Mesenchymal stem cell (in vitro differentiated cells and primary cell): Measurements from ENCODE around the gene SLC6A8.

Experiments
- DNase-seq: peaks from one replicate; pipeline ENCODE4 v3.0.0-alpha.2; 2013
- H2AFZ ChIP-seq: one replicate; pipeline ENCODE4 v1.6.1; 2013; ENCODE audit warnings: low read depth, mild to moderate bottlenecking, control low read depth, inconsistent platforms, low read length, moderate library complexity
- H2AK5ac ChIP-seq: 2 replicates; pipeline ENCODE4 v1.6.1; 2013; ENCODE audit warnings: low read length, moderate library complexity, mild to moderate bottlenecking, inconsistent platforms; ENCODE audit not compliant: severe bottlenecking
- H2BK120ac ChIP-seq: one replicate; pipeline ENCODE4 v1.6.1; 2013; ENCODE audit warnings: low read depth, mild to moderate bottlenecking, inconsistent platforms, low read length, moderate library complexity
- H2BK12ac ChIP-seq, 2 experiments: one replicate each; pipeline ENCODE4 v1.6.1; 2013; ENCODE audit warnings: inconsistent platforms in 2 of 2, low read length in 2 of 2, mild to moderate bottlenecking in 2 of 2, moderate library complexity in 2 of 2, control low read depth in 1 of 2
- H2BK15ac ChIP-seq: one replicate; pipeline ENCODE4 v1.6.1; 2013; ENCODE audit warnings: mild to moderate bottlenecking, low read depth, inconsistent platforms; ENCODE audit not compliant: poor library complexity, severe bottlenecking
- H2BK5ac ChIP-seq: 2 replicates; pipeline ENCODE4 v1.6.1; 2013; ENCODE audit warnings: low read depth, mild to moderate bottlenecking, low read length, control low read depth, inconsistent platforms; ENCODE audit not compliant: poor library complexity, severe bottlenecking
- H3K14ac ChIP-seq, 2 experiments: one replicate each; pipeline ENCODE4 v1.6.1; 2013; ENCODE audit warnings: inconsistent platforms in 2 of 2, low read length in 2 of 2, control low read depth in 1 of 2, mild to moderate bottlenecking in 1 of 2, moderate library complexity in 1 of 2
- H3K18ac ChIP-seq, 2 experiments: one replicate each; pipeline ENCODE4 v1.6.1; 2013; ENCODE audit warnings: inconsistent platforms in 2 of 2, low read length in 2 of 2, control low read depth in 1 of 2, low read depth in 1 of 2, mild to moderate bottlenecking in 1 of 2
- H3K23ac ChIP-seq, 2 experiments: one replicate each; pipeline ENCODE4 v1.6.1; 2013; ENCODE audit warnings: inconsistent platforms in 2 of 2, low read length in 2 of 2, mild to moderate bottlenecking in 2 of 2, moderate library complexity in 2 of 2, control low read depth in 1 of 2
- H3K27ac ChIP-seq: 2 replicates; pipeline ENCODE4 v1.5.1; 2013; ENCODE audit warnings: mild to moderate bottlenecking, moderate library complexity, low read length, control low read depth, inconsistent platforms; ENCODE audit not compliant: poor library complexity, severe bottlenecking
- H3K27me3 ChIP-seq, 2 experiments: 2 replicates each; pipeline versions ENCODE4 v1.6.1 to v1.7.0; 2013; ENCODE audit warnings: low read length in 2 of 2, mild to moderate bottlenecking in 2 of 2, moderate library complexity in 2 of 2, control low read depth in 1 of 2, inconsistent platforms in 1 of 2; ENCODE audit not compliant: control insufficient read depth in 1 of 2, insufficient read depth in 1 of 2
- H3K36me3 ChIP-seq, 2 experiments: 2 replicates each; pipeline versions ENCODE4 v1.6.1 to v1.7.0; 2013; ENCODE audit warnings: low read length in 2 of 2, control low read depth in 1 of 2, inconsistent platforms in 1 of 2, low read depth in 1 of 2, mild to moderate bottlenecking in 1 of 2; ENCODE audit not compliant: insufficient read depth in 2 of 2, control insufficient read depth in 1 of 2
- H3K4ac ChIP-seq, 2 experiments: one replicate each; pipeline ENCODE4 v1.6.1; 2013; ENCODE audit warnings: inconsistent platforms in 2 of 2, low read length in 2 of 2, mild to moderate bottlenecking in 2 of 2, moderate library complexity in 2 of 2, control low read depth in 1 of 2, low read depth in 1 of 2
- H3K4me1 ChIP-seq: 2 replicates; pipeline ENCODE4 v1.6.1; 2013; ENCODE audit warnings: low read depth, low read length, control low read depth; ENCODE audit not compliant: control insufficient read depth, insufficient read depth
- H3K4me2 ChIP-seq: 2 replicates; pipeline ENCODE4 v1.6.1; 2013; ENCODE audit warnings: low read length, mild to moderate bottlenecking, inconsistent platforms; ENCODE audit not compliant: poor library complexity, severe bottlenecking
- H3K4me3 ChIP-seq, 2 experiments: 2 replicates each; pipeline versions ENCODE4 v1.5.1 to v1.7.0; 2013; ENCODE audit warnings: low read length in 2 of 2, mild to moderate bottlenecking in 2 of 2, control low read depth in 1 of 2, low read depth in 1 of 2; ENCODE audit not compliant: insufficient read depth in 1 of 2
- H3K79me1 ChIP-seq: replicated peaks from 2 replicates; pipeline ENCODE4 v1.6.1; 2013; ENCODE audit warnings: mild to moderate bottlenecking, control low read depth, low read length, inconsistent platforms; ENCODE audit not compliant: poor library complexity, severe bottlenecking
- H3K9ac ChIP-seq: 2 replicates; pipeline ENCODE4 v1.7.0; 2013; ENCODE audit warnings: mild to moderate bottlenecking, low read length, moderate library complexity
- H3K9me3 ChIP-seq: 2 replicates; pipeline ENCODE4 v1.7.0; 2013; ENCODE audit warnings: mild to moderate bottlenecking, low read length; ENCODE audit not compliant: control insufficient read depth
- H4K8ac ChIP-seq: one replicate; pipeline ENCODE4 v1.6.1; 2013; ENCODE audit warnings: inconsistent platforms, mild to moderate bottlenecking, low read length, moderate library complexity
- H4K91ac ChIP-seq: one replicate; pipeline ENCODE4 v1.6.1; 2013; ENCODE audit warnings: mild to moderate bottlenecking, low read length, inconsistent platforms
- WGBS: methylation state at CpG from one replicate; pipeline ENCODE4 v1.1.7; 2013; ENCODE audit warnings: mixed read lengths; 5-methylcytosine and 5-hydroxymethylcytosine counted together

Gene SLC6A8

GRCh38 chrX:153726286-153727122 is 38.8 kb downstream of the SLC6A8 start:
- Histone ChIP-seq H2AFZ (no peak overlapping the region), H3K23ac (peak overlapping the region; percentile 34 to 59), H2BK15ac (peak overlapping the region; percentile 93), H2BK5ac (peak overlapping the region; percentile 86), H3K14ac (peak overlapping the region in 1 of 2 experiments; percentile 87), H2BK12ac (peak overlapping the region; percentile 83 to 89), H4K91ac (peak overlapping the region; percentile 97), H3K18ac (peak overlapping the region; percentile 83 to 95), H3K4me2 (peak overlapping the region; percentile 42), H4K8ac (peak overlapping the region; percentile 92), H3K4ac (peak overlapping the region; percentile 89 to 94), H3K9me3 (peaks cover 10% of the 10 kb centered on the region), H2BK120ac (peak overlapping the region; percentile 85), H3K79me1 (peaks cover 4% of the 10 kb centered on the region), H3K27ac (peak overlapping the region; percentile 83), H3K36me3 (peaks cover 7 to 8% of the 10 kb centered on the region in 2 experiments), H3K27me3 (no peaks in the 10 kb centered on the region), H3K4me3 (peak overlapping the region in 1 of 2 experiments; percentile 49), H3K4me1 (peaks cover 36% of the 10 kb centered on the region), H3K9ac (peak overlapping the region; percentile 64), H2AK5ac (no peak overlapping the region)
- peak; percentile 77 for DNase-seq
- 2% methylated on average over 24 of the region's 35 CpGs for WGBS

GRCh38 chrX:153727123-153727931 is 39.6 kb downstream of the SLC6A8 start:
- WGBS = 76% methylated on average over 20 of the region's 23 CpGs
- Histone ChIP-seq H2BK5ac (peak overlapping the region; percentile 69), H3K23ac (no peak overlapping the region), H4K8ac (peak overlapping the region; percentile 92), H2BK15ac (peak overlapping the region; percentile 80), H3K9ac (peak overlapping the region; percentile 64), H3K36me3 (peaks cover 8 to 10% of the 10 kb centered on the region in 2 experiments), H2AFZ (no peak overlapping the region), H3K4me1 (peaks cover 36% of the 10 kb centered on the region), H3K4me2 (peak overlapping the region; percentile 23), H3K18ac (peak overlapping the region; percentile 83 to 95), H4K91ac (peak overlapping the region; percentile 92), H2AK5ac (peak overlapping the region; percentile 81), H2BK12ac (peak overlapping the region; percentile 23 to 92), H3K4ac (peak overlapping the region; percentile 35 to 89), H3K79me1 (peaks cover 4% of the 10 kb centered on the region), H3K27ac (peak overlapping the region; percentile 83), H3K4me3 (peak overlapping the region in 1 of 2 experiments; percentile 49), H3K14ac (peak overlapping the region in 1 of 2 experiments; percentile 64), H3K9me3 (peaks cover 18% of the 10 kb centered on the region), H3K27me3 (no peaks in the 10 kb centered on the region), H2BK120ac (no peak overlapping the region)
- no peak for DNase-seq

GRCh38 chrX:153728095-153728494 is 40.4 kb downstream of the SLC6A8 start:
- H3K4me1 ChIP-seq = peaks cover 36% of the 10 kb centered on the region
- peaks cover 10 to 11% of the 10 kb centered on the region in 2 experiments for H3K36me3 ChIP-seq
- H2BK15ac ChIP-seq = no peak overlapping the region
- H3K18ac ChIP-seq = peak overlapping the region in 1 of 2 experiments; percentile 40
- H4K8ac ChIP-seq = peak overlapping the region; percentile 23
- H2AFZ ChIP-seq = no peak overlapping the region
- DNase-seq = no peak
- peak overlapping the region; percentile 52 to 54 for H2BK12ac ChIP-seq
- H3K14ac ChIP-seq = peak overlapping the region in 1 of 2 experiments; percentile 86
- no peak overlapping the region for H4K91ac ChIP-seq
- H3K27ac ChIP-seq = no peak overlapping the region
- H3K4me3 ChIP-seq = no peak overlapping the region
- H3K9ac ChIP-seq = no peak overlapping the region
- no peak overlapping the region for H3K4me2 ChIP-seq
- peak overlapping the region in 1 of 2 experiments; percentile 59 for H3K4ac ChIP-seq
- H3K27me3 ChIP-seq = no peaks in the 10 kb centered on the region
- H3K23ac ChIP-seq = no peak overlapping the region
- no peak overlapping the region for H2BK120ac ChIP-seq
- H2AK5ac ChIP-seq = peak overlapping the region; percentile 81
- H2BK5ac ChIP-seq = no peak overlapping the region
- H3K9me3 ChIP-seq = peaks cover 18% of the 10 kb centered on the region
- 100% methylated on average over 5 of the region's 6 CpGs for WGBS
- peaks cover 4% of the 10 kb centered on the region for H3K79me1 ChIP-seq
